HS-5 (cell line): ENCODE data around the gene NECTIN4.

Source experiments
- DNase-seq: peaks from one replicate; pipeline ENCODE4 v3.0.0-alpha.2; 2012; ENCODE audit warnings: low read depth

NECTIN4 gene

GRCh38 chr1:161021970-161022353, 67.4 kb downstream of the NECTIN4 start:
- no peak for DNase-seq

- no peak for DNase-seq
Measured at GRCh38 chr1:161021165-161021969, 68.0 kb downstream of the NECTIN4 start.
